ENCODE data around the gene TNK2.
"Not testable (repeated sequence)": the region's sequence is repeated elsewhere in the genome, so short reads cannot be mapped to it uniquely, and the experiment has no call there.

TNK2 gene

DNA sequence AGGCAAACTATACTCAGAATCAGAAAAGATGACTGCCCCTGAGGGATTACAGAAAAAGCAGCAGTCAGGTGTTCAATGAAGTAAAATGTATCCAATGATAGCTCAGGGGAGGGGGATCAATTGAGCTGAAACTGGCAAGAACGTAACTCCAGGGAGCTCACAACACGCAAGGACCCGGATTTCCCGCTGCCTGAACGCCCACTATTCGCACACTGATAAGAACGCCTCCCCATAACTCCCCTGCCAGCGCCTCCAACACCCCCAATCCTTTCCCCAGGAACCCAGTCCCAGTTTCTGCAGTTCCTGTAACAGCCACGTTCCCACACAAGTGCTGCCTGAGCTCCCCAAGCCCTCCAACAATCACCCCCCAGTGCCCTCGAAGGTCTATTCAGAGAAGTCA is 44.2 kb upstream of the TNK2 start:
- H3K27ac ChIP-seq (ENCODE audit: low read depth, low read length, poor library complexity, severe bottlenecking); H3K4me3 ChIP-seq (ENCODE audit: low read depth, low read length, poor library complexity, severe bottlenecking); H3K79me2 ChIP-seq (ENCODE audit: insufficient read depth, low read length); H3K9ac ChIP-seq (ENCODE audit: low read length); H3K27me3 ChIP-seq (ENCODE audit: insufficient read depth, low read length); H4K20me1 ChIP-seq (ENCODE audit: insufficient read depth, low read length); H3K9me2 ChIP-seq (ENCODE audit: low read depth, low read length); H3K9me3 ChIP-seq (ENCODE audit: low read length); H2AFZ ChIP-seq (ENCODE audit: low read length); H3F3A ChIP-seq (ENCODE audit: insufficient read depth, low read length): not testable (repeated sequence)
- Histone ChIP-seq H3K4me2 (ENCODE audit: low read length) (0 out of 2 replicates have a peak overlapping the region, but pooled peaks have one; percentile 23), H3K4me1 (ENCODE audit: insufficient read depth, low read length, severe bottlenecking) (peaks cover 14% of the 10 kb centered on the region), H3K36me3 (ENCODE audit: insufficient read depth, low read length) (peaks cover 18% of the 10 kb centered on the region)

- not testable (repeated sequence) for H3K9me2 ChIP-seq (ENCODE audit: low read depth, low read length); H3K27me3 ChIP-seq (ENCODE audit: insufficient read depth, low read length); H3K9me3 ChIP-seq (ENCODE audit: low read length); H4K20me1 ChIP-seq (ENCODE audit: insufficient read depth, low read length); H3K4me3 ChIP-seq (ENCODE audit: low read depth, low read length, poor library complexity, severe bottlenecking); H3K79me2 ChIP-seq (ENCODE audit: insufficient read depth, low read length); H3K4me2 ChIP-seq (ENCODE audit: low read length); H3K27ac ChIP-seq (ENCODE audit: low read depth, low read length, poor library complexity, severe bottlenecking); H3K9ac ChIP-seq (ENCODE audit: low read length); H2AFZ ChIP-seq (ENCODE audit: low read length); H3F3A ChIP-seq (ENCODE audit: insufficient read depth, low read length)
- peaks cover 25% of the 10 kb centered on the region for H3K36me3 ChIP-seq (ENCODE audit: insufficient read depth, low read length)
- H3K4me1 ChIP-seq (ENCODE audit: insufficient read depth, low read length, severe bottlenecking) = peaks cover 14% of the 10 kb centered on the region
Measured at GRCh38 chr3:195951443-195952177, 43.3 kb upstream of the TNK2 start.

- H4K20me1 ChIP-seq (ENCODE audit: insufficient read depth, low read length); H2AFZ ChIP-seq (ENCODE audit: low read length); H3K27ac ChIP-seq (ENCODE audit: low read depth, low read length, poor library complexity, severe bottlenecking); H3K27me3 ChIP-seq (ENCODE audit: insufficient read depth, low read length); H3K4me2 ChIP-seq (ENCODE audit: low read length); H3K79me2 ChIP-seq (ENCODE audit: insufficient read depth, low read length); H3K4me3 ChIP-seq (ENCODE audit: low read depth, low read length, poor library complexity, severe bottlenecking); H3K9me2 ChIP-seq (ENCODE audit: low read depth, low read length); H3K9ac ChIP-seq (ENCODE audit: low read length); H3K9me3 ChIP-seq (ENCODE audit: low read length); H3F3A ChIP-seq (ENCODE audit: insufficient read depth, low read length): not testable (repeated sequence)
- Histone ChIP-seq H3K4me1 (ENCODE audit: insufficient read depth, low read length, severe bottlenecking) (peaks cover 14% of the 10 kb centered on the region), H3K36me3 (ENCODE audit: insufficient read depth, low read length) (peaks cover 25% of the 10 kb centered on the region)
Measured at GRCh38 chr3:195950731-195951130, 42.4 kb upstream of the TNK2 start.

GRCh38 chr3:195950164-195950563 is 41.8 kb upstream of the TNK2 start:
- not testable (repeated sequence) for H3K4me1 ChIP-seq (ENCODE audit: insufficient read depth, low read length, severe bottlenecking); H2AFZ ChIP-seq (ENCODE audit: low read length); H3K4me3 ChIP-seq (ENCODE audit: low read depth, low read length, poor library complexity, severe bottlenecking)

GRCh38 chr3:195946910-195947699 is 38.8 kb upstream of the TNK2 start:
- not testable (repeated sequence) for H3K4me3 ChIP-seq (ENCODE audit: low read depth, low read length, poor library complexity, severe bottlenecking); H2AFZ ChIP-seq (ENCODE audit: low read length); H3K9me2 ChIP-seq (ENCODE audit: low read depth, low read length); H3K4me1 ChIP-seq (ENCODE audit: insufficient read depth, low read length, severe bottlenecking); H3K9ac ChIP-seq (ENCODE audit: low read length); H3K79me2 ChIP-seq (ENCODE audit: insufficient read depth, low read length); H3K27me3 ChIP-seq (ENCODE audit: insufficient read depth, low read length); H3F3A ChIP-seq (ENCODE audit: insufficient read depth, low read length); H3K27ac ChIP-seq (ENCODE audit: low read depth, low read length, poor library complexity, severe bottlenecking); H3K9me3 ChIP-seq (ENCODE audit: low read length); H3K4me2 ChIP-seq (ENCODE audit: low read length); H4K20me1 ChIP-seq (ENCODE audit: insufficient read depth, low read length)
- peaks cover 28% of the 10 kb centered on the region for H3K36me3 ChIP-seq (ENCODE audit: insufficient read depth, low read length)

More at GRCh38 chr3:195950164-195950563, 41.8 kb upstream of the TNK2 start:
- H3K9ac ChIP-seq (ENCODE audit: low read length); H3K27me3 ChIP-seq (ENCODE audit: insufficient read depth, low read length); H4K20me1 ChIP-seq (ENCODE audit: insufficient read depth, low read length); H3K79me2 ChIP-seq (ENCODE audit: insufficient read depth, low read length); H3K27ac ChIP-seq (ENCODE audit: low read depth, low read length, poor library complexity, severe bottlenecking); H3F3A ChIP-seq (ENCODE audit: insufficient read depth, low read length); H3K4me2 ChIP-seq (ENCODE audit: low read length); H3K9me2 ChIP-seq (ENCODE audit: low read depth, low read length); H3K9me3 ChIP-seq (ENCODE audit: low read length): not testable (repeated sequence)
- peaks cover 25% of the 10 kb centered on the region for H3K36me3 ChIP-seq (ENCODE audit: insufficient read depth, low read length)

- not testable (repeated sequence) for H3K4me1 ChIP-seq (ENCODE audit: insufficient read depth, low read length, severe bottlenecking); H4K20me1 ChIP-seq (ENCODE audit: insufficient read depth, low read length); H3K4me3 ChIP-seq (ENCODE audit: low read depth, low read length, poor library complexity, severe bottlenecking); H3K27ac ChIP-seq (ENCODE audit: low read depth, low read length, poor library complexity, severe bottlenecking); H3K79me2 ChIP-seq (ENCODE audit: insufficient read depth, low read length); H3K9ac ChIP-seq (ENCODE audit: low read length); H2AFZ ChIP-seq (ENCODE audit: low read length); H3K4me2 ChIP-seq (ENCODE audit: low read length); H3K27me3 ChIP-seq (ENCODE audit: insufficient read depth, low read length); H3K9me2 ChIP-seq (ENCODE audit: low read depth, low read length); H3K9me3 ChIP-seq (ENCODE audit: low read length); H3F3A ChIP-seq (ENCODE audit: insufficient read depth, low read length)
- H3K36me3 ChIP-seq (ENCODE audit: insufficient read depth, low read length) = peaks cover 14% of the 10 kb centered on the region; the same call in 1 of the 2 replicates
Measured at GRCh38 chr3:195941265-195941815, 33.0 kb upstream of the TNK2 start.

- H3K9ac ChIP-seq (ENCODE audit: low read length); H2AFZ ChIP-seq (ENCODE audit: low read length); H3K9me3 ChIP-seq (ENCODE audit: low read length); H3K79me2 ChIP-seq (ENCODE audit: insufficient read depth, low read length); H3K27me3 ChIP-seq (ENCODE audit: insufficient read depth, low read length); H3K27ac ChIP-seq (ENCODE audit: low read depth, low read length, poor library complexity, severe bottlenecking); H3K4me2 ChIP-seq (ENCODE audit: low read length); H3K9me2 ChIP-seq (ENCODE audit: low read depth, low read length); H3F3A ChIP-seq (ENCODE audit: insufficient read depth, low read length); H4K20me1 ChIP-seq (ENCODE audit: insufficient read depth, low read length); H3K4me1 ChIP-seq (ENCODE audit: insufficient read depth, low read length, severe bottlenecking); H3K4me3 ChIP-seq (ENCODE audit: low read depth, low read length, poor library complexity, severe bottlenecking): not testable (repeated sequence)
- peaks cover 14% of the 10 kb centered on the region; the same call in 1 of the 2 replicates for H3K36me3 ChIP-seq (ENCODE audit: insufficient read depth, low read length)
Measured at GRCh38 chr3:195940806-195941205, 32.5 kb upstream of the TNK2 start.
